Nucleus accumbens (tissue), 56 donors: ENCODE measurements around the gene B3GALT2.

ENCODE experiments used
- DNase-seq, 56 donors: peaks; one replicate each; lab custom pipeline; 2025; lab: John Stamatoyannopoulos, UW

B3GALT2 gene

GRCh38 chr1:193183019-193183627, 3.3 kb downstream of the B3GALT2 start:
- no peak for DNase-seq

- DNase-seq = peak in 1 of 56 donors; percentile 5
Observed at GRCh38 chr1:193181985-193182384, 4.4 kb downstream of the B3GALT2 start.

GRCh38 chr1:193181536-193181935, 4.9 kb downstream of the B3GALT2 start:
- no peak for DNase-seq

DNA sequence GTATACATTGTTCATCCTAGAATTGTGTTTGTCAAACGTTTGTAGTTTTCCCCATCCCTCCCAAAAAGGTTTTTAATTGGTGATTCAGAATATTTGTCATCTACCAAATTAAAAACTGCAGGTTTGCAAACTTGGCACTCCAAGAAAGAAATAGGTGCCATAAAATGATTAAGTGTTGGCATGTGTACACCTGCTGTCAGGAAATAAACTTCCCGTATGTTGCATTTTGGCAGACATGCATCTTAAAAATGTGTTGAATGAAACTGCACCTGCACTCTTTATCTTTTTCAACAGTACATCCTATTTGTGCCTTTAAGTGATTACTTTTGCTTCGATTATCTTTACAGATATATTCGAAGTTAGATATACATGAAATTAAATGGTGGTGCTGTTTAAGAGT, 7.3 kb downstream of the B3GALT2 start:
- no peak for DNase-seq

DNA sequence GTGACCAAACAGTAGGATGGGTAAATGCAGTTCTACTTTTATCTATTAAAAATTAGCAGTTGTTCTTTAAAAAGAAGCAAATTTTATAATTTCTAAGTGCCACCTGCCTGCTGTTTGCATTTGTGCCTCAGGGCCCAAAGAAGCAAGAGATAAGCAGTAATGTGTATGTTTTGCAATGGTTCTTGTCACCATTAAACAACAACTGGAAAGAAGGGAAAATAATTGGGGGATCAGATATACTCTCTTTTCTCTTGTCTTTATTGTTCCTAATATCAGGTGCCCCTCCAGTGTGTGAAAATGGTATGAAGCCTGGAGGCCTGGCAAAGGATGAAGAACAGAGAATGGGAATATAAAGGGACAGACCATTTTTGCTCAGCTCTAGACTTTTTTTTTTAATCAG, 9.6 kb downstream of the B3GALT2 start:
- DNase-seq = no peak

GRCh38 chr1:193176113-193176512, 10.3 kb downstream of the B3GALT2 start:
- DNase-seq = no peak

DNA sequence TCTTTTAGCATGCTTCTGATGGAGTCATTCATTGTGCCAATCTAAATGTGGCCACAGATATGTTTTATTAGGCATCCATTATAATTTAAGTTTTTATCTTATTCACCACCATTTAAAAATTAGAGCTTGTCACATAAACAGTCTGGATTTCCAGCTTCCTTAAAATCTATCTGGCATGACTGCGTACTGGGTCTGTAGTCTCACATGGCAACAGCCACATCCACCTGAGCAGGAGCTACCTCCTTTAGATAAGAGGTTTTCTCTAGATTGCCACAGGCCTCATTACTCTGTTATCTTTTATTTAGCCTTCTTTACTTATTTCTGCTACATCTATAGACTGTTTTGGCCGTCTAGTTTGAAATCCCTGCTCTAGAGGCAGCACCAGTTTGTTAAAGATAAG, 29.1 kb downstream of the B3GALT2 start:
- DNase-seq = no peak

GRCh38 chr1:193156822-193157142, 29.6 kb downstream of the B3GALT2 start:
- no peak for DNase-seq

DNA sequence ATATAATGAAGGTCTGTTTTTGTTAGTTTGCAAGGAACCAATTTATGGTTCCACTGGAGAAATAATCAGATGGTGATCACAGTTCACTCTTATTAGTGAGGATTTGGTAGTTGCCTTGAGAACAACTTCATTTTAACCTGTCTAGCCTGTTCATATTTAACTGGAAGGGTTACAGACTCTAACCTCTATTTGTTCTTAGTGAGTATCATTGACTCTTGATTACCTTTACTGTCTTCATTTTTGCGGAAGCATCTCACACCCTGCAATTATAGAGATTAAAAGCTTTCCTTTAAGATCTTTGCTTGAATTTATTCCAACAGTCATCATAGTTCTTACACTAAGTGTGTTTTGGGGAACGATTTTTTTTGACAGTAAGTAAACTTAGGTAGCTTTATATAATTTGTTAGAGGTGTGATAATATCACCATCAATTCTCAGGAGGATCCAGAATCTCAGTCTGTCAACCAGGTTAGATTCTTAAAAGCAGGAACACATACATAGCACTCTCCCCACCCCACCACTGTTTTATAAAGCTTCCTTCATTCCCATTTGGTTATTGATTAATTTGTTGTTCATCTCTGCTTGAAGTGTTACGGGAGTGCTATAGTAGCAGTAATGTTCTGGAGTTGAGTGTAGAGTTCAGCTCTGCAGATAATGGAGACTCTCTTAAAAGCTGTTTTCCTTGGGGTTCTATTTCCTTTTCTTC, 30.1 kb downstream of the B3GALT2 start:
- DNase-seq = no peak

DNA sequence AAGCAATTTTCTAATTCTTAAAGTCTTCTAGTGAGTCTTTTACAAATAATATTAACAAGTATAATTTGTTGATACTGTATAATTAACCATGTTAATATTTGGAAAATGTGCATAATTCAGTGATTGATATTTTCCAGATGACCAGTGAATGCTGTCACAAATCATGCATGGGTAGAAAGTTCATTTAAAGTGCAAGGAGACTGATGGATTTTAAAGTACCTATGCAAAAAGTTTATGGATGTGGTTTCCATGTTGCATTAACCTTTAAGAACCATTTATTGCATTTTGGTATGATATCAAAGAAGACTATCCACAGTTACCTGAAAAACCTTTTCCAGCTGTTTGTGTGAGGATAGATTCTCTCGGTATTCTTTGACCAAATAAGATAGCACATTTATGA, 41.4 kb downstream of the B3GALT2 start:
- no peak for DNase-seq

GRCh38 chr1:193144361-193144938, 42.0 kb downstream of the B3GALT2 start:
- DNase-seq = no peak

DNA sequence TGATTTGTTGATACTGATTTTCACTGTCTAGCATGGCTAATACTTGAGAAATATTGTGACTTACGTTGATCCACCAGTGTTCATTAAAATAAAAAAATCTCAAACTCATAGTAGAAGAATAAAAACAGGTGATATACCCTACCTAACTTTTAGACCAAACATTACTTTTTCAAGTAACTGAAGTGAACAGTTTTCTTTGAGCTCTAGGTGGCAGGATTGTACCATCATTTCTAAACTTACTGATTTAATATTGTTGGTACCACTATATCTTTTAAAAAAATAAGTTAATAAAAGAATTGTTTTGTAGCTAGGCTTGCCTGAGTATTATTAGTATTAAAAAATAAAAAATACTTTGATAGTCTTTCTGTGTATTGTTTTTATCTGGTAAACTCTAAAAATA, 43.1 kb downstream of the B3GALT2 start:
- DNase-seq = no peak

GRCh38 chr1:193142409-193142808, 44.0 kb downstream of the B3GALT2 start:
- DNase-seq = no peak

DNA sequence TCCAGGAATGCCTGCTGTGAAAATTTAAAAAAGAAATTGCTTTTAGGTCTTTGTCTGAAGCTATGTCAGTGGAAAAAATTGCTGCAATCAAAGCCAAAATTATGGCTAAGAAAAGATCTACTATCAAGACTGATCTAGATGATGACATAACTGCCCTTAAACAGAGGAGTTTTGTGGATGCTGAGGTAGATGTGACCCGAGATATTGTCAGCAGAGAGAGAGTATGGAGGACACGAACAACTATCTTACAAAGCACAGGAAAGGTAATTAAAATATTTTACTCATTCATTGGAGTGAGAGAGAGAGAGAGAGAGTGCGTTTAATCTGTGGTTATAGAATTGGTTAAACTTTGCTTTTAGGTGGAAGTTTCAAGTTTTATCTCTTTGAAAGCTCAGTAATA, 44.6 kb downstream of the B3GALT2 start:
- no peak for DNase-seq

DNA sequence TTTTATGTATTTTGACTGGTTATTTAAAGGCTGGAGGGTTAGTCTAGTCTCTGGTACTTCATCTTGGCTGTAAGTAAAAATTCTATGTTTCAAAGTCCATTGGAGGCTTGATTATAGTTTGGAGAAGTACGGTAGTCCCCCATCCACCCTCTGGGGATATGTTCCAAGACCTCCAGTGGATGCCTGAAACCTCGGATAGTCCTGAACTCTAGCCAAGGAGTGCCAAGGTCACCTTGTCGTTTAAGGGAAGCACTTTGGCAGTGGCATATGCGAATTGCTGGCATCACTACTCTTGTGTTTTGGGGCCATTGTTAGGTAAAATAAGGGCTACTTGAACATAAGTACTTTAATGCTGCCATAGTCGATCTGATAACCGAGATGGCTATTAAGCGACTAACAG, 46.2 kb downstream of the B3GALT2 start:
- DNase-seq = no peak

- no peak for DNase-seq
Observed at GRCh38 chr1:193131266-193131860, 55.0 kb downstream of the B3GALT2 start.
